Measurements from ENCODE around the gene GRHL1. TPM values are rescaled to one million over a fixed set of nuclear protein-coding genes. Genes with fewer than 3 reads are reported as not detected.

Gene GRHL1
- total and polyA plus RNA-seq, 9 of the 15 experiments (the other 6 are each of a cell fraction or from before 2014, with no cell fraction given): 1.7 to 6.1 (median 4.7) TPM

- TF ChIP-seq REST (IDR thresholded peaks at IDR 0.05; ENCODE audit: borderline replicate concordance) (no peak), REST (CRISPR knock-in tag; IDR thresholded peaks at IDR 0.05; ENCODE audit: low read depth) (peak; percentile 78), SIN3B (IDR thresholded peaks at IDR 0.05; ENCODE audit: low read depth) (peak; percentile 48; the same call in 1 of the 2 replicates), GABPB1 (CRISPR knock-in tag; IDR thresholded peaks at IDR 0.05) (peak; percentile 44; the same call in 1 of the 2 replicates), SAP30 (IDR thresholded peaks at IDR 0.05; ENCODE audit: borderline replicate concordance, insufficient read depth, low read depth, low read length, poor library complexity, severe bottlenecking) (peak; percentile 62), DIDO1 (tag; IDR thresholded peaks at IDR 0.05; ENCODE audit: low read depth) (no peak), KDM2B (CRISPR knock-in tag; IDR thresholded peaks at IDR 0.05) (no peak), MNT (conservative IDR thresholded peaks at IDR 0.05) (0 out of 4 replicates have a peak, but pooled peaks of 1 of the 2 experiments have one; percentile 8), TAF1 (IDR thresholded peaks at IDR 0.05; ENCODE audit: control insufficient read depth, extremely low read depth, insufficient read depth, low read length, severe bottlenecking) (peak; percentile 32), ARID4B (CRISPR knock-in tag; IDR thresholded peaks at IDR 0.05) (peak; percentile 50; the same call in 1 of the 2 replicates), NFYB (IDR thresholded peaks at IDR 0.05; ENCODE audit: extremely low read depth, insufficient read length) (peak; percentile 80), SP2 (IDR thresholded peaks at IDR 0.05; ENCODE audit: extremely low read depth, low read depth, low read length, poor library complexity, severe bottlenecking) (peak; percentile 35)
Measured at GRCh38 chr2:10043256-10043905, 91.9 kb downstream of the GRHL1 start, which contains the start of gene KLF11 (continued).

Measured in K562 (cell line).